Endothelial cell of umbilical vein (primary cell): ENCODE data around the gene CCL2. TPM values are rescaled to one million over a fixed set of nuclear protein-coding genes. Genes with fewer than 3 reads are reported as not detected.

Source experiments
- BruUV-seq: library from RNA; stranded (reverse); fragments of 400-500 nt; replicated peaks from 2 replicates; lab custom pipeline; 2021; lab: Mats Ljungman, UMichigan
- CTCF ChIA-PET: fragments of 300-600, 350-600 bp; sonication (Branson Sonifier 250); formaldehyde crosslinking; loops from one replicate; lab custom pipeline; 2021; ENCODE audit warnings: antibody characterized with exemption, inconsistent platforms; lab: Charles Lee
- POLR2A ChIA-PET: fragments of 300-600, 350-600 bp; sonication (Branson Sonifier 250); formaldehyde crosslinking; loops from one replicate; lab custom pipeline; 2021; ENCODE audit warnings: antibody characterized with exemption, inconsistent platforms; lab: Charles Lee
- DNase-seq: peaks from one replicate; pipeline ENCODE4 v3.0.0-alpha.2; 2011; ENCODE audit warnings: low read depth, low spot score
- FAIRE-seq: peaks from 2 replicates; lab custom pipeline; 2011; peaks lifted over from hg19 to GRCh38; lab: Jason Lieb, UNC
- H2AFZ ChIP-seq: 2 replicates; pipeline ENCODE4 v1.6.0; 2012; ENCODE audit warnings: low read depth, low read length, control low read depth, inconsistent platforms
- H3K27ac ChIP-seq: 2 replicates; pipeline ENCODE4 v1.5.1; 2011; ENCODE audit warnings: low read depth, mild to moderate bottlenecking, control low read depth, low read length, moderate library complexity; ENCODE audit not compliant: insufficient read depth
- H3K27me3 ChIP-seq, 2 experiments: 2 replicates each; pipeline versions ENCODE4 v1.6.0 to v1.6.1; 2011; ENCODE audit warnings: low read length in 2 of 2, mixed read lengths in 1 of 2; ENCODE audit not compliant: control insufficient read depth in 2 of 2, insufficient read depth in 2 of 2
- H3K36me3 ChIP-seq, 2 experiments: 2 replicates in 1 of 2; 3 replicates in 1 of 2; pipeline ENCODE4 v1.5.1; 2011; ENCODE audit warnings: low read length in 2 of 2, mild to moderate bottlenecking in 1 of 2, moderate library complexity in 1 of 2; ENCODE audit not compliant: control insufficient read depth in 2 of 2, insufficient read depth in 2 of 2; ENCODE audit errors: extremely low read depth in 1 of 2
- H3K4me1 ChIP-seq: 3 replicates; pipeline ENCODE4 v1.5.1; 2011; ENCODE audit warnings: mild to moderate bottlenecking, low read length; ENCODE audit not compliant: control insufficient read depth, insufficient read depth; ENCODE audit errors: extremely low read depth
- H3K4me2 ChIP-seq: 2 replicates; pipeline ENCODE4 v1.6.1; 2011; ENCODE audit warnings: low read length, control low read depth, mixed read lengths; ENCODE audit not compliant: insufficient read depth
- H3K4me3 ChIP-seq, 3 experiments: fragments of 200-600 bp in 1 of 3; sonication (generic), shearing (Covaris generic) in 1 of 3; replicated peaks in 1 of 3; 2 replicates each; pipeline ENCODE4 v1.5.1; 2011 to 2016; ENCODE audit warnings: control low read depth in 3 of 3, low read length in 3 of 3, mild to moderate bottlenecking in 2 of 3, inconsistent platforms in 1 of 3, low read depth in 1 of 3, moderate library complexity in 1 of 3; ENCODE audit not compliant: insufficient read depth in 1 of 3
- H3K79me2 ChIP-seq: 2 replicates; pipeline ENCODE4 v1.6.0; 2012; ENCODE audit warnings: low read length, inconsistent platforms; ENCODE audit not compliant: control insufficient read depth, insufficient read depth
- H3K9ac ChIP-seq: replicated peaks from 2 replicates; pipeline ENCODE3; 2011; ENCODE audit warnings: low read length, control low read depth; ENCODE audit not compliant: insufficient read depth; ENCODE audit errors: extremely low read depth
- H3K9me1 ChIP-seq: replicated peaks from 3 replicates; pipeline ENCODE4 v1.6.0; 2011; ENCODE audit warnings: mild to moderate bottlenecking, low read length; ENCODE audit not compliant: control insufficient read depth, insufficient read depth; ENCODE audit errors: extremely low read depth
- H3K9me3 ChIP-seq: replicated peaks from 2 replicates; pipeline ENCODE4 v1.5.1; 2012; ENCODE audit warnings: low read length, inconsistent platforms; ENCODE audit not compliant: control insufficient read depth, insufficient read depth
- H4K20me1 ChIP-seq: replicated peaks from 2 replicates; pipeline ENCODE3; 2011; ENCODE audit warnings: mild to moderate bottlenecking, low read length; ENCODE audit not compliant: control insufficient read depth, insufficient read depth; ENCODE audit errors: extremely low read depth
- EZH2 ChIP-seq: IDR thresholded peaks from 2 replicates; pipeline ENCODE4 v1.6.1; 2012; ENCODE audit warnings: borderline replicate concordance, low read depth, mild to moderate bottlenecking, moderate library complexity, low read length, inconsistent platforms; ENCODE audit not compliant: severe bottlenecking
- FOS ChIP-seq: IDR thresholded peaks from 2 replicates; pipeline ENCODE4 v1.6.1; 2011; ENCODE audit warnings: mild to moderate bottlenecking, low read length, moderate library complexity, borderline replicate concordance; ENCODE audit not compliant: insufficient read depth
- GATA2 ChIP-seq: IDR thresholded peaks from 2 replicates; pipeline ENCODE4 v1.7.0; 2011; ENCODE audit warnings: low read depth, mild to moderate bottlenecking, moderate library complexity, mixed read lengths, low read length; ENCODE audit not compliant: insufficient read length, insufficient read depth
- JUN ChIP-seq: IDR thresholded peaks from 2 replicates; pipeline ENCODE4 v1.6.1; 2011; ENCODE audit warnings: borderline replicate concordance, low read depth; ENCODE audit not compliant: insufficient read length, insufficient read depth
- MAX ChIP-seq: IDR thresholded peaks from 2 replicates; pipeline ENCODE4 v1.6.1; 2011; ENCODE audit not compliant: insufficient read depth, insufficient read length
- MYC ChIP-seq: IDR thresholded peaks from one replicate; pipeline ENCODE4 v1.6.1; 2011; ENCODE audit warnings: mild to moderate bottlenecking, low read depth, low read length
- POLR2A ChIP-seq: IDR thresholded peaks from 2 replicates; pipeline ENCODE4 v1.6.1; 2012; ENCODE audit warnings: low read depth, mild to moderate bottlenecking, control low read depth, low read length
- POLR2AphosphoS5 ChIP-seq: IDR thresholded peaks from 2 replicates; pipeline ENCODE4 v1.6.1; 2012; ENCODE audit warnings: low read depth, mild to moderate bottlenecking, control low read depth, low read length, moderate library complexity; ENCODE audit not compliant: insufficient read depth
- dilution Hi-C: fragments of 300-500 bp; cut with MboI; formaldehyde crosslinking; loops from one replicate; pipeline ENCODE4 v1.15.0; 2019; ENCODE audit warnings: low sequenced_read_pairs; ENCODE audit not compliant: extremely low pct_ligation_motif_present
- intact Hi-C: fragments of 100-400 bp; cut with micrococcal nuclease; formaldehyde crosslinking; loops from one replicate; pipeline ENCODE4 v1.10.0; 2022
- polyA plus RNA-seq, 4 experiments: library from polyadenylated mRNA; depleted of rRNA in 3 of 4; stranded (reverse) in 3 of 4; unstranded in 1 of 4; fragments of >200 nt; gene quantifications; 2 replicates each; pipeline versions ENCODE4 v1.2.1 to v1.2.3, GENCODE V29; 2011 to 2012; ENCODE audit warnings: missing spikeins in 1 of 4
- total RNA-seq: library from RNA; stranded (reverse); gene quantifications from 2 replicates; pipeline ENCODE4 v1.2.3, GENCODE V29; 2021
- TF ChIP-seq, protein P1 (sequence below), 2 donors: IDR thresholded peaks; 1 replicate in 1 of 2; 2 replicates in 1 of 2; pipeline ENCODE4 v1.5.1; 2011; ENCODE audit warnings: low read length in 2 of 2, mild to moderate bottlenecking in 2 of 2, moderate library complexity in 2 of 2, control low read depth in 1 of 2, inconsistent platforms in 1 of 2, low read depth in 1 of 2; ENCODE audit not compliant: insufficient read depth in 1 of 2; ENCODE audit errors: extremely low read depth in 1 of 2

CCL2 gene
- total and polyA plus RNA-seq, 2 donors (not counting 3 experiments of a cell fraction or from before 2014, with no cell fraction given), result 238 to 599 TPM

- Histone ChIP-seq H3K79me2 (no peaks in the 10 kb centered on the region), H4K20me1 (no peaks in the 10 kb centered on the region), H3K27me3 (peaks cover 11 to 15% of the 10 kb centered on the region in 2 experiments), H3K9ac (no peak overlapping the region), H3K4me3 (no peak overlapping the region), H3K4me2 (no peak overlapping the region), H2AFZ (no peak overlapping the region), H3K4me1 (peaks cover 7% of the 10 kb centered on the region), H3K27ac (no peak overlapping the region), H3K9me3 (no peaks in the 10 kb centered on the region), H3K9me1 (no peaks in the 10 kb centered on the region), H3K36me3 (no peaks in the 10 kb centered on the region)
- TF ChIP-seq, protein P1, sequence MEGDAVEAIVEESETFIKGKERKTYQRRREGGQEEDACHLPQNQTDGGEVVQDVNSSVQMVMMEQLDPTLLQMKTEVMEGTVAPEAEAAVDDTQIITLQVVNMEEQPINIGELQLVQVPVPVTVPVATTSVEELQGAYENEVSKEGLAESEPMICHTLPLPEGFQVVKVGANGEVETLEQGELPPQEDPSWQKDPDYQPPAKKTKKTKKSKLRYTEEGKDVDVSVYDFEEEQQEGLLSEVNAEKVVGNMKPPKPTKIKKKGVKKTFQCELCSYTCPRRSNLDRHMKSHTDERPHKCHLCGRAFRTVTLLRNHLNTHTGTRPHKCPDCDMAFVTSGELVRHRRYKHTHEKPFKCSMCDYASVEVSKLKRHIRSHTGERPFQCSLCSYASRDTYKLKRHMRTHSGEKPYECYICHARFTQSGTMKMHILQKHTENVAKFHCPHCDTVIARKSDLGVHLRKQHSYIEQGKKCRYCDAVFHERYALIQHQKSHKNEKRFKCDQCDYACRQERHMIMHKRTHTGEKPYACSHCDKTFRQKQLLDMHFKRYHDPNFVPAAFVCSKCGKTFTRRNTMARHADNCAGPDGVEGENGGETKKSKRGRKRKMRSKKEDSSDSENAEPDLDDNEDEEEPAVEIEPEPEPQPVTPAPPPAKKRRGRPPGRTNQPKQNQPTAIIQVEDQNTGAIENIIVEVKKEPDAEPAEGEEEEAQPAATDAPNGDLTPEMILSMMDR (IDR thresholded peaks at IDR 0.05; ENCODE audit: extremely low read depth in 1 of 2, insufficient read depth in 1 of 2, low read depth in 1 of 2, low read length in 2 of 2), result no peak
- no peak for TF ChIP-seq GATA2
- no peak for TF ChIP-seq MAX
- TF ChIP-seq EZH2, result no peak
- TF ChIP-seq JUN, result no peak
- TF ChIP-seq POLR2A, result no peak
- TF ChIP-seq MYC, result no peak
- no peak for TF ChIP-seq POLR2AphosphoS5
- no peak for TF ChIP-seq FOS
- intact Hi-C loops, result no loop called here
- POLR2A ChIA-PET, result no interaction called here
- FAIRE-seq, result no peak
- no peak for DNase-seq
- CTCF ChIA-PET, result interaction anchor here (0.7 to 11.1 kb wide), 9 partner anchors 35 to 134 kb away, joined by 3 to 179 read pairs (median 4); partner anchors contain the start of genes CCL1 and CCL7
- no TSS peak for BruUV-seq
- dilution Hi-C loops, result loop anchor here (25.0 kb wide), 1 partner anchor 93 kb away; no protein-coding TSS in a partner anchor
Observed at GRCh38 chr17:34305061-34305460, 50.0 kb downstream of the CCL2 start.
